HG03469 (cell line): ENCODE data around the gene TMEM109.

ENCODE experiments used
- ATAC-seq: cut with Tn5 transposase; IDR thresholded peaks from one replicate; pipeline ENCODE4 v1.9.1; 2021; ENCODE audit warnings: mild to moderate bottlenecking, moderate library complexity, moderate number of reproducible peaks; ENCODE audit not compliant: unreplicated experiment

TMEM109 gene

DNA sequence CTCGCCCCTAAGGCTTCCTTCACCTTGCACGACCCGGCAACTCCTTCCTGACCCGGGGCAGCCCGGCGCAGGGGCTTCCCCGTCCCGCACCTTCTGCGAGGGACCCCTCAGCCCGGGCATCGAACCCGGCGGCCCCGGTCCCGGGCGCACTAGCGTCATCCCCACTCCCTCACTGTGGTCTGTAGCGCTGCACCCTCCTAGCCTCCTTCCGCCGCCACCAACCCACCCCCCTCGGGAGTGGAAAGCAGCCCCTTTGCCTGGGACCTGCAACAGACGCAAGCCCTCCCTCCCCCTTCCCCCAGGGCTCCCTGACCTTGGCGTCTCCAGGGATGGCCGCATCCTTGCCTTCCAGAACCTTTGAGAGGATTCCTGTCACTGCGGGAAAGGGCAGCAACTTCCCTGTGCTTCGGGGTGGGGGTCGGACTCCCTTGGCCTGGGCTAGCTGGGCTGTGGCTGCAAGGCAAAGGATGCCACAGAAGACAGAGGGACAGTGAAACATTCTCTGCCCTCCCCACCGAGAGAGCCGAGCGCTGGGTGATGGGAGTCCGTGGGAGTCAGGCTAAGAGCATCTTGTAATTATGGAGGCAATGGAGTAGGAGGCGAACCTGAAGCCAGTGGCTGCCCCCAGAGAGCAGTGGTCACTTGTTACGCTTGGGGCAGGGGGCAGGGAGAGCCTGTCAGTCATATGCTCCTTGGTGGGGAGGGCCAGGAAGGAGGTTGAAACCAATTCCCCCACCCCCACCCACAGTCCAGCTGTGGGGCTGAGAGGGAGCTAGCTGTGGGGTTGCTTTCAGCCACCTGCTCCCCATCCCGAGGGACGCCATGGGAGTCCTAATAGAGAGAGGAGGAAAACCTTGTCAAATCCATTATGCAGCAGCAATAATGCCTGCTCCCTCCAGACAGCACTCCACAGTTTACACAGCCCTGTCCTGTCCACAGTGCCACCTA is 11.2 kb downstream of the TMEM109 start:
- ATAC-seq: no peak

DNA sequence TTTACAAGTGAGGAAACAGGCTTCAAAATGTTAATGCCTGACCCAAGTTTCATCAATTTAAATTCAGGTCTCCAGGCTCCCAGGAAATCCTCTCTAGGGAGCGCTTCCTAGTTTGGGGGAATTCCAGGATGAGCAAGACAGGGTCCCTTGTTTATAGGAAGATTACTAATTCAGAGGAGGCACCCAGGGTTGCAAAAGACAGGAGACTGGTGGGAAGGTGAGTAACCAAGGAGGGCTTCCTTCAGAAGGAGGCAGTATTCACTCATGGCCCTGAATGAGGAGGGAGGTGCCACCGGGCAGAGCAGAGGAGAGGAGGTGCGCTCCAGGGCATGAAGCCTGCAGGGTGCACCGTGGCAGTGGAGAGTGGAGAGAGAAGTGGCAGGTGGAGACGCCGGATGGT is 11.9 kb downstream of the TMEM109 start:
- no peak for ATAC-seq

DNA sequence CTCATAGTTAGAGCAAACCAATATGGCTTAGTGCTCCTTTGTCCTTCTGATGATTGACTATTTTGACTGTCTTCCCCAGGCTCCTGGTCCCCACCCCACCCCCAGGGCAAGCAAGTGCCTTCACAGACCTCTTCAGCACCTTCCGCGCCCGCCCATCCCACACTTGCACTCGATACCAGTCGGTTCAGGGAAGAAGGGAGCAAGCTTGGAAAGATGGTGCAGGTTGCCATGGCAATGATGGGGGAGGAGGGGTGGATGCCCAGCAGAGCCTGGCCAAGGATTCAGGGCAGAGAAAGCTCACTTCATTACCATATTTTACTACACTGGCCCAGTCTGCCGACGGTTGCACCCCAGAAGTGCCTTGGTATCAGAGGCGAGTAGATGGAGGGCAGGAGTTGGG is 12.5 kb downstream of the TMEM109 start:
- no peak for ATAC-seq

DNA sequence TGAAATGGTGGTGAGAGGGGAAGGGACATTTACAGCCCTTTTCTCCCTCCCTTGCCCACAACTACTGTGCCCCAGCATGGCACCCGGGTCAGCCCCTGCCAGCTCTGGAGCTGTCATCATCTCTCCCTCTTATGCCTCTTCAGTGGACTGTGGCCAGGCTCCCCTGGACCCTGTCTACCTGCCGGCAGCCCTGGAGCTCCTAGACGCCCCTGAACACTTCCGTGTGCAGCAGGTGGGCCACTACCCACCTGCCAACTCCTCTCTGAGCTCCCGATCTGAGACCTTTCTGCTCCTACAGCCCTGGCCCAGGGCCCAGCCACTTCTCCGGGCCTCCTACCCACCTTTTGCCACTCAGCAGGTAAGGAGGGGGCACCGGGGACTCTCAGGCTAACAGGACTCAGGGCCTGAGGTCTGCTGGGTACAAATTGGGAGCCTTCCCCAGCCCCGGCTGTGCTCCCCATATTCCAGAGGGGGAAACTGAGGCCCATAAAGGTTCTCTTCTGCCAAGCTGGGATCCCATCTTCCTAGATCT is 13.2 kb downstream of the TMEM109 start:
- no peak for ATAC-seq

DNA sequence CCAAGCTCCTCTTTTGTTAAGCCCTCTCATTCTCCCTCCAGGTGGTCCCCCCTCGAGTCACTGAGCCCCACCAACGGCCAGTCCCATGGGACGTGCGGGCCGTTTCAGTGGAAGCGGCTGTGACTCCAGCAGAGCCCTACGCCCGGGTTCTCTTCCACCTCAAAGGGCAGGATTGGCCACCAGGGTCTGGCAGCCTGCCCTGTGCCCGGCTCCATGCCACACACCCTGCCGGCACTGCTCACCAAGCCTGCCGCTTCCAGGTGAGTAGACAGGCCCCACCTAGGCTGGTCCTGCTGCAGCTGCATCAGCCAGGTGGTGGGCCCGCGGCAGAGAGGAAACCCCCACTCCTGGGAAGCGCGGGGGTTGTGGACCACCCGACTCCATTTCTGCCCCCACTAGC is 13.6 kb downstream of the TMEM109 start:
- no peak for ATAC-seq

DNA sequence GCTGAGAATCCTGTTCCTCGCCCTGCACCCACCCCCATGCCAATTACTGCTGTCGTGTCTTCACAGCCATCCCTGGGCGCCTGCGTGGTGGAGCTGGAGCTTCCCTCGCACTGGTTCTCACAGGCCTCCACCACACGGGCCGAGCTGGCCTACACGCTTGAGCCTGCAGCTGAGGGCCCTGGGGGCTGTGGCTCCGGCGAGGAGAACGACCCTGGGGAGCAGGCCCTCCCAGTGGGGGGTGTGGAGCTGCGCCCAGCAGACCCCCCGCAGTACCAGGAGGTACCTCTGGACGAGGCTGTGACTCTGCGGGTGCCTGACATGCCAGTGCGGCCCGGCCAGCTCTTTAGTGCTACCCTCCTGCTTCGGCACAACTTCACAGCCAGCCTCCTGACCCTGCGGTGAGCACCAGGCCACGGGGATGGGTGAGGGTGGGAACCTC is 14.6 kb downstream of the TMEM109 start:
- ATAC-seq: no peak

DNA sequence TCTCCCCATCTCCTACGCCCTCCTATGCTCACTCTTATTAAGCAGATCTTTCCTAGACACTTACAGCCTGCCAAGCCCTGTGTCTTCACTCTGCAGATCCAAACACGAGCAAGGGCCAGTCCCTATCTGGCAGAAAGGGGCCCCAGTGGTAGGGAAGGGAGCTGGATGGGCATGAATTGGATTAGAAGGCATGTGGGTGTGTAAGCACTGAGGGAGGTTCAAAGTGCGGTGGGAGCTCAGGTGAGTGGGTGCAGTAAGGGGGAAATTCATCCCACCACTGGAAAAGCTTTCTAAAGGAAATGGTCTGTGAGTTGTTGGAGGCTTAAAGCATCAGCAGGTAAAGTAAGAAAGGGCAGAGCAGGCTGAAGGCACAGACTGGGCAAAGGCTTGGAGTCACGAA is 15.8 kb downstream of the TMEM109 start:
- no peak for ATAC-seq

DNA sequence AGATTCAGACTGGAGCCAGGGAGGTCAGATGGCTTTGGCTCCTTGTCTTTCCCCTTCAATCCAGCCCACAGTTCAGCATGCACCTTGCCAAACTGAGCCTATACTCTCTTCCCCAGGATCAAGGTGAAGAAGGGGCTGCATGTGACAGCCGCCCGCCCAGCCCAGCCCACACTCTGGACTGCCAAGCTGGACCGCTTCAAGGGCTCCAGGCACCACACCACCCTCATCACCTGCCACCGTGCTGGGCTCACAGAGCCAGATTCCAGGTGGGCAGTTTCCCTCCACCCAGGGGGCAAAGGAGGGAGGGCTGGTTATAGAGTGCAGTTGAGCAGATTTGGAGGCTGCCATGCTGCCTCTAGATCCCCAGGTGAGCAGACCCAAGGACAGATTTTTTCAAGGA is 16.4 kb downstream of the TMEM109 start:
- ATAC-seq: no peak

DNA sequence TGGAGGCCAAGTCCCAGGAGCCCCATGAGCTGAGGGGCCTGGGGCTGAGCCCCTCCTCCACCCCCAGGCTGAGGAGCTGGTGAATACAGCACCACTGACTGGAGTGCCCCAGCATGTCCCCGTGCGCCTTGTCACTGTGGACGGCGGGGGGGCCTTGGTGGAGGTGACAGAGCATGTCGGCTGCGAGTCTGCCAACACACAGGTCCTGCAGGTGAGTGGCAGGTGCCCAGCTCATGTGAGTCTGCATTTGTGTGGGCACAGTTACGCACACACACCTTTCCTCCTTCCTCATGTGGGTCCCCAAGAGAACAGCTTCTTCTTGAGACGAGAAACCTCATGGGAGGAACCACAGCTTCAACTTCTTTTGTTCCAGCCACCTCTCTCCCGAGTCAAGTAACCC is 18.0 kb downstream of the TMEM109 start:
- no peak for ATAC-seq

DNA sequence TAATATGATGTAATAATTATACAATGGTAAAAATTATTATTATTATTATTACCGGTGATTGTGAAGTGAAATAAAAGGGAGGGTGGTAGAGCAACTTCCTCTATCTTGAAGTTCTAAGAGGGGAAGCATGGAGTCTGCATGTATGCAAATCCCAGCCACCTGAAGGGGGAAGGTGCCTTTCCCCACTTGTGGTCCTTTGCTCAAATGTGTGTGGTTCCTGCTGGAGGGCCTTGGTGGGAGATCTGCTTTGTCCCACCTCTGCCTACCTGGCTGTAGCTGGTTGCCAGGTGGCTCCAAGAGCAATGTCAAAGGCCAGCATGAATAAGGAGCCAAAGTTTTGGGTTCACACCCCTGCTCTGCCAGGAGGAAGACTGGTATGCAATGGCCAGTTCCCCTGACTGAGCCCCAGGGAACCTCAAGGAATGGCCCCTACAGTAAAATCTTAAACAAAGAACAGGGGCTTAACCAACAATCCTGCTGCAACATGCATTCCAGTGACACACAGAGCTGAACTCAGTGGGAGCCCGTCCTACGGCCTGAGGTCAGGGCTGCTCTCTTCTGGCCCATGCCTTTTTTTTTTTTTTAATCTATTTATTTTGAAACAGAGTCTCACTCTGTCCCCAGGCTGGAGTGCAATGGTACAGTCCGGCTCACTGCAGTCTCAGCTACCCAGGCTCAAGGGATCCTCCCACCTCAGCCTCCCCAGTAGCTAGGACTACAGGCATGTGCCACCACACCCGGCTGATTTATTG is 18.8 kb downstream of the TMEM109 start:
- no peak for ATAC-seq

DNA sequence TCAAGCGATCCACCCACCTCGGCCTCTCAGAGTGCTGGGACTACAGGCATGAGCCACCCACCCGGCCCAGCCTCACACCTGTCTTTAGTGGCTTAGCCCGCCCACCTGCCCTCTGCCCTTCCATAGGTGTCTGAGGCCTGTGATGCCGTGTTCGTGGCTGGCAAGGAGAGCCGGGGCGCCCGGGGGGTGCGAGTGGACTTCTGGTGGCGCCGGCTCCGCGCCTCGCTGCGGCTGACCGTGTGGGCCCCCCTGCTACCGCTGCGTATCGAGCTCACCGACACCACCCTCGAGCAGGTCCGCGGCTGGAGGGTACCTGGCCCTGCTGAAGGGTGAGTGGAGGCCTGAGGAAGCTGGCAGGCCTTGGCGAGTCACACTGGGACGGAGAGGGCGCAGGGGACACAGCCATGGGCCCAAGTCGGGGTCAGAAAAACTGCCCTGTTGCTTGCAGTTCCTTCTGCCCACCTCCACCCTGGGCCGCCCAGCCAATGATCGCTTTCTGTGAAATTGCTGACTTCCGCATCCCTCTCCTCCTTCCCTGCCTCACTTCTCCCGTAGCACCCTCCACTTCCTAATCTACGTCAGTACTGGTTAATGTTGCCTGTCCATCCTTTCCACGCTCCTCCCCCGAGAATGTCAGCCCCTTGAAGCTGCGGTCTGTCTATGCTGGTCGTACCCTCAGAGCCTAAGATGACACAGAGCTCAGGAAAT is 19.6 kb downstream of the TMEM109 start:
- no peak for ATAC-seq

DNA sequence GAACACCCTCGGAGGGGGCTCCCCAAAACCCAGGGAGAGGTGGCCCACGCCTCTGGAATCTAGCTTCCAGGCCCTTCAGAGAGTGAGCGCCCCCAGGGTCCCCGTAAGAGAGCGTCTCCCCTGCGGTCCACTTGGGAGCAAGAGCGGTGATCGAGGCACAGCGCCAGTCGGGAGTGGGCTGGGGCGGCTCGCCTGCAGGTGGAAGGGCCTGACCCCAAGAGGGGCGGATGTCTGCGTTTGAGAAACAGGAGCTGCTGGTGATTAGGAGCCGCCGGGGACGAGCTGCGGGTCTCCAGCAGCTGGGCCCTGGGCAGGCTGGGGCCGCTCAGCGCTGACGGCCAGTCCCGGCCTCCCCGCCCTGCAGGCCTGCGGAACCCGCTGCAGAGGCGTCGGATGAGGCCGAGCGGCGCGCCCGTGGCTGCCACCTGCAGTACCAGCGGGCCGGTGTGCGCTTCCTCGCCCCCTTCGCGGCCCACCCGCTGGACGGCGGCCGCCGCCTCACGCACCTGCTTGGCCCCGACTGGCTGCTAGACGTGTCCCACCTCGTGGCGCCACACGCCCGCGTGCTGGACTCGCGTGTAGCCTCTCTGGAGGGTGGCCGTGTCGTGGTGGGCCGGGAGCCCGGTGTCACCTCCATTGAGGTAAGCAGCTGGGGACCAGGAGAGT is 20.3 kb downstream of the TMEM109 start:
- ATAC-seq: no peak

DNA sequence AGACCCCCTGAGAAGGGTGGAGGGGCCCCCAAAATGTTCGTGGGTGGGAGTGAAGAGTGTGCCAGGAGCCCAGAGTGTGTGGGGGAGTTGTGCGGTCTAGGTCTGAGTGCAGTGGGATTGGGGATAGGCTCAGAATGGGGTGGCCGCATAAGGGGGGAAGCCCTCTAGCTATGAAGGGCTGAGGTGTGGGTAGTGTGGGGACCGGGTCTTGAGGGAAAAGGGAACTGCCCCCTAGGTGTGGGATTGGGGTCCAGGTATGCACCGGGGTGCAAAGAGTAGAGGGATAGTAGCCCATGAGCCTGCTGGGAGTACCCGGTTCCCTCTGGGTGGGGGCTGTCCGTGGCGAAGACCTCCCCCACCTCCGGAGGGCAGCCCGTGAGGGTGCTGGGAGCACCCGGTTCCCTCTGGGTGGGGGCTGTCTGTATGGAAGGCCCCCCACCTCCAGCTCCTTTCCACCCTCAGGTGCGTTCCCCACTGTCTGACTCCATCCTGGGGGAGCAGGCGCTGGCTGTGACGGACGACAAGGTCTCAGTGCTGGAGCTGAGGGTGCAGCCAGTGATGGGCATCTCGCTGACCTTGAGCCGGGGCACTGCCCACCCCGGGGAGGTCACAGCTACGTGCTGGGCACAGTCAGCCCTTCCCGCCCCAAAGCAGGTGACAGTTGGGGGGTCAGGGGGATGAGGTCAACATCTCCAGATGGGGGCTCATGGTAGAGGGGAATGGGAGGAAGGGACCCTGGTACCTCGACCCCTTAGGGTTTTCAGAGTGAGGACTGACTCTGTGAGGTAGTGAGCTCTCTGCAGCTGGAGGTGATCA is 21.0 kb downstream of the TMEM109 start:
- ATAC-seq: no peak

DNA sequence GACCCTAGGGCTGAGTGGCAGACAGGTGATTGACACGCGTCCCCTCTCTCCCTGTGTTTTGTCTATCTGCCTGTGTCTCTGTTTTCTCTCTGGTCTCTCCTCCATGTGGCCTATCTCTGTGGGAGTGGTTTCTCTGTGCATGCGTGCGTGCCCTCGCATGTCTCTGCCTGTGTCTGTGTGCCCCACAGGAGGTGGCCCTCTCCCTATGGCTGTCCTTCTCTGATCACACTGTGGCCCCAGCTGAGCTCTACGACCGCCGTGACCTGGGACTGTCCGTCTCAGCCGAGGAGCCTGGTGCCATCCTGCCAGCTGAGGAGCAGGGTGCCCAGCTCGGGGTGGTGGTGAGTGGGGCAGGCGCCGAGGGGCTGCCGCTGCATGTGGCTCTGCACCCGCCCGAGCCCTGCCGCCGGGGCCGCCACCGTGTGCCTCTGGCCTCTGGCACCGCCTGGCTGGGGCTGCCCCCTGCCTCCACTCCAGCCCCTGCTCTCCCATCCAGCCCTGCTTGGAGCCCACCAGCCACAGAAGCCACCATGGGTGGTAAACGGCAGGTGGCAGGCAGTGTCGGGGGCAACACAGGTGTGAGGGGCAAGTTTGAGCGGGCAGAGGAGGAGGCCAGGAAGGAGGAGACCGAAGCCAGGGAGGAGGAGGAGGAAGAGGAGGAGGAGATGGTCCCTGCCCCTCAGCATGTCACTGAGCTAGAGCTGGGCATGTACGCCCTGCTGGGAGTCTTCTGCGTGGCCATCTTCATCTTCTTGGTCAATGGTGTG is 21.9 kb downstream of the TMEM109 start:
- no peak for ATAC-seq

DNA sequence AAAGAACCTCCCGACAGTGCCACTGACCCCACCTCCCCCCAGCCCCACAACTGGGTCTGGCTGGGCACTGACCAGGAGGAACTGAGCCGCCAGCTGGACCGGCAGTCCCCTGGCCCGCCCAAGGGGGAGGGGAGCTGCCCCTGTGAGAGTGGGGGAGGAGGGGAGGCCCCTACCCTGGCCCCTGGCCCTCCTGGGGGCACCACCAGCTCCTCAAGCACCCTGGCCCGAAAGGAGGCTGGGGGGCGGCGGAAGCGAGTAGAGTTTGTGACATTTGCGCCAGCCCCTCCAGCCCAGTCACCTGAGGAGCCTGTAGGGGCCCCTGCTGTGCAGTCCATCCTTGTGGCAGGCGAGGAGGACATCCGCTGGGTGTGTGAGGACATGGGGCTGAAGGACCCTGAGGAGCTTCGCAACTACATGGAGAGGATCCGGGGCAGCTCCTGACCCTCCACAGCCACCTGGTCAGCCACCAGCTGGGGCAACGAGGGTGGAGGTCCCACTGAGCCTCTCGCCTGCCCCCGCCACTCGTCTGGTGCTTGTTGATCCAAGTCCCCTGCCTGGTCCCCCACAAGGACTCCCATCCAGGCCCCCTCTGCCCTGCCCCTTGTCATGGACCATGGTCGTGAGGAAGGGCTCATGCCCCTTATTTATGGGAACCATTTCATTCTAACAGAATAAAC is 22.6 kb downstream of the TMEM109 start:
- no peak for ATAC-seq

DNA sequence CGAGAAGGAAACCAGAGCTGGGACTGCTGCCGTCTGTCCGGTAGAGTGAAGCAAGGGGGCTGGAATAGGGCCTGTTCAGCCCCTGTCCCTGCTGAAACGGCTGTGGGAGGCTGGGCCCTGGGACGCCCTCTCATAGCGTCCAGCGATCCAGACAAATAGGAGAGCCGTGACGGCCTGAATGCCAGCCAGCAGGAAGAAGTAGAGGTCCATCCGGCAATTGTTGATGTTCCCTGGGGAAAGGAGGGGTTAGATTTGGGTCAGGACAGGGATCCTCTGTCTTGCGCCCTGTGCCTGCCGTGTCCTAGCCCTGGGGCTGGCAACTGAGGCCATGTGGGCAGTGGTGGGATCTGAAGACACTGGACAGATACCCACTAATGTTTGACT is 23.2 kb downstream of the TMEM109 start:
- no peak for ATAC-seq

DNA sequence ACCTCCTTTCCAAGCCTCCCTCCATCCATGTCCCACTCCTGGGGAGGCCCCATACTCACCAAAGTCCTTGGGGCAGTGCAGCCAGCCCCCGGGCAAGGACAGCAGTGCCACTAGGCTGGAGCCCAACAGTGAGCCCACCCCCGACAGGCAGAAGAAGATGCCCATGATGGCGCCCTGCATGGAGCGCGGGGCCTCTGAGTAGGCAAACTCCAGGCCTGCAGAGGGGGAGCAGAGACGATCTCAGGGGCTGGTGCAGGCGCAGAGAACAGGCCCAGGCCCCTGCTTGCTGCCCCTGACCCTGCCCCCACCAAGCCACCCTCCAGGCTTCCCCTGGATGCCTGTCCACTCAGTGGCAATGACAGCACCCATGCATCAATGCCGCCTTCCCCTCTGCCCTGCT is 23.9 kb downstream of the TMEM109 start:
- ATAC-seq: no peak

DNA sequence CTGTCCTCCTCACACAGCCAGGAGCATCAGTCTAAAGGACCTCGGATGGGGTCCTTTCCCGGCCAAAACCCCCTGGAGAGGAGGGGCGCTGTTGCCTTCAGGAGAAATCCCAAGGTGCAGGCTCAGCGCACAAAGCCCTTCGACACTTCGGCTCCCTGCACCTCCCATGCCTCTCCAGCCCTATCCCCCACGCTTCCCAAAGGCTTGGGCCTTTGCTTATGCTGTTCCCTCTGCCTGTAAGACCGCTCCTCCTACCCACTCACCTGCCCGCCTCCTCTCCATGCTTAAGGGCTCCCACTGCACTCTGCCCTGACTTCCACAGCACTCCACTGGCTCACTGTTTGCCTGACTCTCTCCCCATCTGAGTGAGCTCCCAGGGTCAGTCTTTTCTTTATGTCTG is 24.5 kb downstream of the TMEM109 start:
- ATAC-seq: no peak

DNA sequence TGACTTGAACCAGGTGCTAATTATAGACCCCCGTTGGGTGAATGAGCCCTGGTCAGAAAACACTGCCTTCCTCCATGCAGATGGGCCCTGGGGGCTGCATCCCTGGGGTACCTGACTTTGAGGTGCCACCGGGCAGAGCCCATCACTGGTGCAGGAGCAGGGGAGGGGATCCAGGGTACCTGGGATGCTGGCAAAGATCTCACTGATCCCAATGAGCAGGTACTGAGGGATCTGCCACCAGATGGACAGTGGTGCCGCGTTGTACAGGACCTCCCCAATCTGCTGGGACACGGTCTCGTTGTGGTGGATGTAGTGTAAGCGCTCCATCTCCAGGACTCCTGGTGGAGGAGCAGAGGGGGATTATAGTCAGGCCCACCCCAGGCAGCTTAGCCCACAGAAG is 25.3 kb downstream of the TMEM109 start:
- no peak for ATAC-seq
